ENCODE measurements around the gene ARMH3. TPM values are rescaled to one million over a fixed set of nuclear protein-coding genes. Genes with fewer than 3 reads are reported as not detected.
"Not testable (repeated sequence)": the region's sequence is repeated elsewhere in the genome, so short reads cannot be mapped to it uniquely, and the experiment has no call there.

Gene ARMH3
- total RNA-seq, 1 experiment from 2014 or later, result 6.9 TPM

DNA sequence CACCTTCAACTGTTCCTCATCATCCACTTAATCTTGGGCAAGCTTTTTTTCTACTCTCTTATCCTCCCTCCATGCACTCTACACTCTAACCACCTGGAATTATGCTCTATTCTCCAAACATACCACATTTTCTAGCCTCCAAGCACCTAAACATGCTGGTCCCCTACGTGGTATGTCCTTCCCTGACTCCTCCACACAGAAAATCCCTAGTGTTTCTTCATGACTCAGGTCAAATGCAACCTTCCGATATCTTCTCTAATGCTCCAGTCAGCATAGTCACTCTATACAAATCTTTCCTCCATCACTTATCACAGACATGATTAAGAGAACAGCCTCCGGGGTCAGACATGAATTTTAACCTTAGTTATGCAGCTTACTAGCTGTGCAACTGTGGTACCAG lies 68.8 kb downstream of the ARMH3 start:
- no peak for DNase-seq (ENCODE audit: low read depth)

DNA sequence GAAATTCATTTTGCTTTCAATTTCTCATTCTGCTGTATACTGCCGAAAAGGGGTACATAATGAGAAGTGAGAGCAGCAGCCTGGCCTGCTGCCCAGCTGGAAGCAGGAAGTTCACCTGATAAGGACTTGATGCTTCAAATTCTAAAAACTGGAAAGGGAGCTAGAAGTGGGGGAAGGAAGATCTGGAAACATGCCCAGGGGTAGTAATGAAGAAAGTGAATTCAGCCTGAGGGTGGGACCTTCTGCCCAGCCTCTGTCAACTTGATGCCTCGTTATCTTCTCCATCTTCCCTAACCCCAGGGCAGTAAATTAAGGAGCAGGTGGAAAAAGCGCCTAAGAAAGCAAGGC lies 69.4 kb downstream of the ARMH3 start:
- peak; percentile 12 for DNase-seq (ENCODE audit: low read depth)

DNA sequence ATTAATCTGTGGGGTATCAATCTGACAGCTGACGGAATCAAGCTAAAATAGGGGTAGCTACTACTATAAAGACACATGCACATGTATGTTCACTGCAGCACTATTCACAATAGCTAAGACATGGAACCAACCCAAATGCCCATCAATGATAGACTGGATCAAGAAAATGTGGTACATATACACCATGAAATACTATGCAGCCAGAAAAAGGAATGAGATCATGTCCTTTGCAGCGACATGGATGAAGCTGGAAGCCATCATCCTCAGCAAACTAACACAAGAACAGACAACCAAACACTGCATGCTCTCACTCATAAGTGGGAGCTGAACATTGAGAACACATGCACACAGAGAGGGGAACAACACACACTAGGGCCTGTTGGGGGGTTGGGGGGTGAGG lies 75.3 kb downstream of the ARMH3 start:
- DNase-seq (ENCODE audit: low read depth), result not testable (repeated sequence)

DNA sequence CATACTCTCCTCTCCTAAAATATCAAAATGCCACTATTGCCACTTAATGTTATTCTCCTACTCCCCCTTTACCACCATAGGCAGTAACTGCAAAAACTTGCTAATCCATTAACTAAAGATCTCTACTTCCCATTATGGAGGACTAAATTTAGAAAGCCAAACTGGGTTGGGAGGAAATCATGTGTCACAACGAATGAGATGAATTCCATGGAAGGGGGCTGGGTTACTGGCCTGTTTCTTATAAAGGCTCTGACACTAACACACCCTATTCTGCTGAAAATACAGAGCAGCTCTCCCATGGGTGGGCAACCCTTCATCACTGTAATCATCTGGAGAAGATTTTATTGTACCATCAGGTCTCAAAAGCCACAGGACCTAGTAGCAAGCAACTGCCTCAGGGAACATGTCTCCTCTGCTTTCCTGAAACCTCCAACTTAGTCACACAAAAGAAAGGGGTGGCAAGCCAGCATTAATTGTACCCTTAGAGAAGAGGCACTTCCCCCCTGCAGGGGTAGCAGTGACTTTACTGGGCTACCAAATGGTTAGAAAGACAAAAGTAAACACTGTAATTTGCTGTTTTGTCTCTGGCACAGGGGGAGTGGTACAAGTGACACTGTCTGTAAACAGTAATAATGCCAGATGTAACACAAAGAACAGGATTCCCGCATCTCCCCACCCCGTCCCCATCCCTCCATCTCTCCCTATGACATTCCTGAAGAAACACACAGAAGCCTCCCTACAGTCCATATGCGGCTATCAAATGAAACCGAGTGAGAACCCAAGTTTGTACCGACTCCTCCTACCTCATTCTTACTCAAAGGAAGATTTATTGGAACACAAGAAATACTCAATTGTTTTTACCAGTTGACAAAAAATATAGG lies 81.6 kb downstream of the ARMH3 start:
- DNase-seq (ENCODE audit: low read depth), result peak; percentile 17

DNA sequence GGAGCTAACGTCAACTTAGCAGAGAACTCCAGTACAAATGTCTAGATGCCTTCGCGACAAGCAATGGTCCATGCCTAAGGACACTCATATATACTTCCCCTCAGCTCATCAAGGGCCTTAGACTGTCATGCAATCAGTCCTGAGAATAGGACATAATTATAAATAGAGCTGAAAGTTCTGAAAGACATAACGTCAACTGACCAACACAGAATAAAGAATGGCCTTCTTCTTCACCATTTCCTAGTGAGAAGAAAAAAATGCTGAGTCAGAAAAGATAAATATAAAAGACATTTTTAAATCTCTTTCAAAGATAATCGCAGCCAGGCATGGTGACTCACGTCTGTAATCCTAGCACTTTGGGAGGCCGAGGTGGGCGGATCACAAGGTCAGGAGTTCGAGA lies 83.2 kb downstream of the ARMH3 start:
- DNase-seq (ENCODE audit: low read depth), result no peak

DNA sequence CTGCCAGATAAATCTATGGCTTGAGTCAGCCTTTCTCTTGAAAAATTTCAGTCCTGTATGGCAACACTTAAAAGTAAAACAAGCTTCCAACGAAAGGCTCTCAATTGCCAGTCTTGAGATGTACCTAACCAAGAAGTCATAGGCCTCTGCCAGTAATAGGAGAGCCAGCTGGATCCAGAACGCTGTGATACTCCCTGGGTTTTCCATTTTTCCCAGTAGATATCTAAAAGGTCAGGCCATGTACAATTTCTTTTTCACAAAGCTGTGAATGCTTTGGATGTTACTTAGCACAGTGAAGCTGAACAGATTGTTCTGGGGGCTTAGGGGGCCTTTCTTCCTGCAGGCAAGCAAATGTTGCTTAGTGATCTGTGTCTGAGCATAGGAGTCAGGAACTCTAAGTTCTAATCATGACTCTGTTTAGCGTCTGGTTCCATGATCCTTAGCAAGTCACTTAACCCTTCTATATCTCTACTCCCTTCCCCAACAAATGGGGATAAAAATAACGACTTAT lies 86.5 kb downstream of the ARMH3 start:
- no peak for DNase-seq (ENCODE audit: low read depth)

DNA sequence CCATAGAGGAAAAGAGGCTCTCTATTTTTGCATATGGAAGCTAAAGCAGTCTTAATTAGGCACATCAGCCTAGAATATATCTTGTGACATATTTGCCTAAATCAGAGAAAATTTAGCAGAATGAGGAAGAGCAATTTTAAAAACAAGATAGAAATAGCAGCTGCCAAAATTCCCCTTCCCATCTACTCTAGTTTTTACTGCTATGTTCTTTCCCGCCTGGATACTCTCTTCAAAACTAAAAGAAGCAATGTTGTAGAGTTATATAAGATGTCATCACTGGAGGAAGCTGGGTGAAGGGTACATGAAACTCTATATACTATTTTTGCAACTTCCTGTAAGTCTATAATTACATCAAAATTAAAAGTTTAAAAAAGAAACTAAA lies 87.0 kb downstream of the ARMH3 start:
- DNase-seq (ENCODE audit: low read depth), result no peak

DNA sequence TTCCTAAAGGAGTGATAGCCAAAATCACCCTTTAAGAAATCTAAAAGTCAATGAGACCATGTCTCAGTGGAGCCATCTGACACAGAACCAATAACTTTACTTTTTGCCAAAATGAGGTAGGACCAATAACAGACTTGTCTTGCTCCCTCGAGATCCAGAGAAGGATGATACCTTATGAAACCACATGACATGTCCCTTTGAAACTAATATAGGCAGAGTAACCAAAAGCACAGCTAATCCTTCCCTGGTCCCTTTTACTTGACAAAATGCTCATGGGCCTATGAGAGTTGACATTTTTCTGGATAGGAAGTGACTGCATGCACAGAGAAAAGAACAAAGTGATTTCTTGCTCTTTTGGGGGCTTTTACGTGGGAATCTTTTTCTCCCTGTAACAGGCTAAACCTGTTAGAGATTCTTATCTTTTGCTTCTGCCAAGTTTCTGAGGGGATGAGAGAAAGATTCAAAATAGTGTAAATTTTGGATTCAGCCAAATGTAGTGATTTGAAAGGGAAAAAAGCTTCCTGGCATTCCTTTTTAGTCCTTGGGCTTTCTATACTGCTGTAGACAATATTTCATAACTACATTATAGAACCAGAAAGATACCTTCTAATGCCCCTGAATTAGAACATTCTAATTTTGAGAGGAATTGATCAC lies 87.6 kb downstream of the ARMH3 start:
- DNase-seq (ENCODE audit: low read depth), result no peak

DNA sequence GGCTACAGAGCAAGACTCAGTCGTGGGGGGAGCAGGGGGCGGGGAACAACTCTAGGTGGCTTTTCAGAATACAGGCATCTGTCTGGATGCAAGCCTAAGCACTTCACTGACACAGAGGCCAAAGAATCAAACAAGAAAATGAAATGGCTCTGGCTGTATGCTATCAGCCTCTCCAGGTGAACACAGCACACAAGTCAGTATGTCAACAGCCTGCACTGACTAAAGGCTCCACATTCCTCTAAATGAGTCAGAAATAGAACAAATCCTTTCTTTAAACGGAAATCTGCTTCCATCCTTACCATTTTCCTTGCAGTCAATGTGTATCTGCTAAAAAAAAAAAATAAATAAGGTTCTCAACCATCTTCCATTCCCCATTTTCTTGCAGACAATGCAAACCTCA lies 88.3 kb downstream of the ARMH3 start:
- peak; percentile 31 for DNase-seq (ENCODE audit: low read depth)

DNA sequence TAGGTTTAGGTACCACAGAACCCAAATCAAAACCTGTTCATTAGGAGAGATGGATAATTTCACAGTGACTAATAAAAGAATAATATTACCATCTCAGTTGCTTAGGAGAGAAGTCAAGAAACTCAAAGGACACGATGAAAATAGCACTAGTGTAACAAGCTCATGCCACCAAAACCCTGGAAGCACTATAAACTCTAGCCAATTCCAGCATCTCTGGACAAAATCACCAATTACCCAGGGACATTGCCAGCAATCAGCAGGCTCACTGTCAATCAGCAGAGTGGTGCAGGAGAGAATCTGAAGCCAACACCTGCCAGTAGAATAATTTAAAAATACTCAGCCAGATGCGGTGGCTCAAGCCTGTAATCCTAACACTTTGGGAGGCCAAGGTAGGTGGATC lies 88.9 kb downstream of the ARMH3 start:
- DNase-seq (ENCODE audit: low read depth), result no peak

DNA sequence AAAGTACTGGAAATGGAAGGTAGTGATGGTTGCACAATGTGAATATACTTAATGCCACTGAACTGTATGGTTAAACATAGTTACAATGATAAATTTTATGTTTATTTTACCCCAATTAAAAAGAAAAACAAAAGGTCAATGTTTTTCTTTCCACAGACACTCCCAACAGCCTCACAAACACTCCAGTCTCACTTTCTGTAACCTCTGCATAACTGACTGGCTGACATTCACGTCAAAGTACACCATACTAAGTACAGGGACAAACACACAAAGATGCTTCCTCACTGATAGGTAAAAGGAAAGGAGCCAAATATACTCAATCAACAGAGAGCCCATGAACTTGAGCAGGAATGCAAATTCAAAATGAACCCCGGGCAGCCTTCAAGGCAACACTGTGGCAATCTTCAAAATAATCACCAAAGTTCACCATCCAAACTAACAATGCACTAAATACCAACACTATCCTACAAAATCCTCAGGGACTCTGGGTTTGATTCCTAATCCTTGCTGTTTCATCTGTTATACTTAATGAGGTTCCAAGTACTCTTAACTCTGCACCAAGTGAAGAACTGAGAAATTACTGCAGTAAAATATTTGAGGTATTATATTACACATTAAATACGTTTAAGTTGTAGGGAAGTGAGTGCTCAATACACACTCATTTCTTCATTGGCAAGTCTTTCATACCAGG lies 90.8 kb downstream of the ARMH3 start:
- DNase-seq (ENCODE audit: low read depth), result no peak

DNA sequence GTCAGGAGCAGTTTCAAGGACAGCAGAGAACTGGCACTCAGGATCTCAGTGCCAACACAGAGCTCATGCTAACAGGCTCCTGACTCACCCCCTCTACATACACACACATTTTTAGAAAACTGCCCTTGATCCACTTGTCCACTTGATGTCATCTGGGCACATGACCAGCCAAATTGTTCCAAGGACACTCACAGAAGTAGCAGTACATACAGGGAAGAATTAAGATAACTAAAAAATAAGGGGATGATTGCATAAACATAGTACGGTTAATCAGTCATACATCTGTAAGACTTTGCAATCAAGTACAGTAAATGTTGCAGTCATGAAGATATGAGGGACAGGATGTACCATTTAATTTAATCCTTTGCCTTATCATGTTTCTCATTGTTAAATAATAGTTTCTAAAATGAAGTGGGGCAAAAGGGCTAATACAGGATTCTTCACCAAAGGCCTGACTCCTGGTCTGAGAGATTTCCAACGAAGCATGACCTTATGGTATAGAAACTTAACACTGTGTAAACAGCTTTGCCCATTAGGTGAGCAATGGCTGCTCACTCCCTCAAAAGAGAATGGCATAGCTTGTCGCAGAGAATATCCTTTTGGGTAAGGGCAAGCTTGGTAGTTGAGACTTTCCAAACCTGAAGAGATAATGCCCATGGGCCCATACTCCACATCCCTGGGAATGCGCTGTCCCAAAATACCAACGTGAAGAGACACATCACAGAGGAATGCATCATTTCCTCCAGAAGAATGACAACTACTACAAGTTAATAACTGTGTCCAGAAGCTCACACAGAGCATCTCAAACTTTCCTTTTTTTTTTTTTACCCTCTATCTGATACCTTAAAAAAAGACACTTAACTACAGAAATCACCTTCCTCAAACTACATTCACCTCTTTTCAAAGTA lies 94.1 kb downstream of the ARMH3 start:
- DNase-seq (ENCODE audit: low read depth), result peak; percentile 50

DNA sequence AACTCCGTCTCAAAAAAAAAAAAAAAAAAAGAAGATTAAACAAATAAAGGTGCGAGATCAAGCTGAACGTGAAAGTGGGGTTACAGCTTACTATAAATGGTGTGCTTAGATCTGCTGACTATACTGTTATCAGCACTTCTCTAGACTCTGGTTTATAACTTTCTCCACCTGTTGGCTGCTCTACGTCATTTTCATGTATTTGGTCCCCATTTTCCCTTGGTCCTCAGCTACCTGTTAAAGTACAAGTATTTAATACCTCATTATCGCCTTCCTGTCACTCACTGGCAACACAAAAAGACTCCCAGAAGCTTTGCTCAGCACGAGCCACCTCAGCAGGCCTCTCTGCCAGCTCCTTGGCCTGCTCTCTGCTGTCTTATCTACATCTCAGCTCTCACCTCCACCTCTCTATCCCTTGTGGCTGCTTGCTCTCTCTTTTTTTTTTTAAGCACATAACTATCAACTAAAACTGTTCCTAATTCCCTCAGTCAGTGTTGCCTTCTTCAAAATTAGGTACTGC lies 95.0 kb downstream of the ARMH3 start:
- DNase-seq (ENCODE audit: low read depth), result no peak

DNA sequence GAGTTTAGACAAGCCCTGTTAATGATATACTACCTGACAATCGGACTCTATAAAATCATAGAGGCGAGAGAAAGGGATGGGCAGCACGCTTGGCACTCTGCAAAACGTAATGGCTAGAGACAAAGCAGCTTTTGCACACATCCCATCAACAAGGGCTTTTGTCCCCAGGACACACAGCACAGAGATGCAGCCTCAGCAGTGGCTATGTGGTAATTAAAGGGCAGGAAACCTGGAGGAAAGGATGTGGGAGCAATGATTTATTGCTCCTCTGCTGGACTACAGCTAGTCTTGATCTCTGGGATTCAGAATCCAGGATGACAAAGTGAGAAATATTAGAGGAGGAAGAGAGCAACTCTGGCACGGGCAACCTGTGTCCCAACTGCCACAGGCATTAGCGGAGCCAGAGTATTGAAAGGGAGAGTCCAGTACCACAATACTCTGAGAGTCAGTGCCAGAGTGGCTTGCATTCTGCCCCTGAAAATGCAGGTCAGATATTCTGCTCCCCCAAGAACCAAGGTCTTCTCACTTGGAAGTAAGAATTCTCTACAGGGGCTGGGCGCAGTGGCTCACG lies 96.5 kb downstream of the ARMH3 start:
- DNase-seq (ENCODE audit: low read depth), result no peak

DNA sequence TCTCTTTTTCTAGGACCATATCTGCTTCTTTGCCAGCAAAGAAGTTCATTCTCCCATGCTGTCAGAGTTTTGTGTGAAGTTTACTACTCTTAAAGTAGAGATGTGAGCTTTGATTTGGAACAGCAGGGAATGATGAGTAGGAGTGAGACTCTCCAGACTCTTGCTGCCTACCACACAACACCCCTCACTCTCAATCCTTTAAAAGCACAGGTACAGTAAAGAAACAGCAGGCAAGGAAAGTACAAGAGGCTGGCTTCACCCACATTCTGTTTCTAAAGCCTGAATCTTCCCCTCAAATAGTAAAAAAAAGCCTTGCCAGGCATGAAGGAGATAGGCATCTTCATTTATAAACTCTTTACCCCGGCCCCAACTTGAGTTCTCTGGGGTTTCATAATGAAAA lies 97.3 kb downstream of the ARMH3 start:
- DNase-seq (ENCODE audit: low read depth), result no peak

DNA sequence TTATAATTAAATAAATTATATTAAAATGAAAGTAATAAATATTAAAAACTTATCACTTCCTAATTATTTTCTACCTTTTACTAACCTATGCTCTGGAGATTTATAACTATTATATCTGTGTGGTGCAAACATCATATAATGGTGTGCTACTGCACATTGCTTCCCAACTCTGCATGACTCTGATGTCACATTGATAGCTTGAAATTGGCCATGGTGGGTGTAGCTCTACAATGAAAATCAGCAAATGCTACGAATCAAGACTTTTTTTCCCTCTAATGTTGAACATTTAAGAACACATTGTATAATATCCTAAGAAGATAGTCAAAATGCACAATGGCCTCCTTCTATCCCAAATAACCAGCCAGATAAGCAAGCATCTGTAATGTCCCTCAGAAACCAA lies 99.1 kb downstream of the ARMH3 start:
- no peak for DNase-seq (ENCODE audit: low read depth)

DNA sequence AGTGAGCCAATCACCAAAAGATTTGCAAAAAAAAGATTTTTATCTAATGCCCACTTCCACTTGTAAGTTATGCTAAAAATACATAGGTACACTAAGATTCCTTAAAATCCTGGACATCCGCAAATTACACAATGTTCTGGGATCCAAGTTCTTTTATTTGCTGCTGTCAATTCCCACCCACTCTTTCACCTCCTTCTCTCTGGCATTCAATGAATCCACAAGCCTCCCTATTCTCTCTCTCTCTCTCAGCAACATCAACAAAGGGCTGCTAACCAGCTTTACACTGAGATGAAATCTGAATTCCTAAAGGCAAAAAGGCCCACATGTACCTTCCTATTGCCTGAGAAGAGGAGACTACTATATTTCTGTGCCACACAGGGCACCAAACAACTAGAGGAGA lies 99.9 kb downstream of the ARMH3 start:
- no peak for DNase-seq (ENCODE audit: low read depth)

DNA sequence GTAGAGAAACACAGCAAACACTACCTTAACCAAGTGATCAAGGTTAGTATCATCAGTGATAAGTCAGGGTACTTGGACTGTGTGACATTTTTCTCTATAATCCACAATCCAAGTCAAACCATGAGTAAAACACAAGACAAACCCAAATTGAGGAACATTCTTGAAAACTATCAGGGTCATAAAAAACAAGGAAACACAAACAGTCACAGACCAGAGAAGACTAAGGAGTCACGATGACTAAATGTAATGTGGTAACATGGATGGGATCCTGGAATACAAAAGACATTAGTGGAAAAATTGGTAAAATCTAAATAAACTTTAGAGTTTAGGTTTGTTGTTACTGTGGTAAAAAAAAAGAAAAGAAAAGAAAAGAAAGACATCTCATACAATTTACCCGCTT lies 103.8 kb downstream of the ARMH3 start:
- peak; percentile 28 for DNase-seq (ENCODE audit: low read depth)

DNA sequence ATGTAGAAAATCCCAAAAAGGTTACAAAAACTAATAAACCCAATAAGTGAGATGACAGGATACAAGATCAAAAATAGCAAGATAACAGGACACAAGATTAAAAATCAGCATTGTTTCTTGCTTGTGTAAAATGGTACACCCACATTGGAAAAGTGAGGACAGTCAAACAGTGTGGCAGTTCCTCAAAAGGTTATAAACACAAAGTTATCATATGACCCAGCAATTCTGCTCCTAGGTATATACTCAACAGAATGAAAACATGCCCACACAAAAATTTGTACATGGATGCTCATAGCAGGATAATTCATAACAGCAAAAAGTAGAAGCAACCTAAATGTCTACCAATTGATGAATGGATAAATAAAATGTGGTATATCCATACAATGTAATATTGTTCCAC lies 105.8 kb downstream of the ARMH3 start:
- no peak for DNase-seq (ENCODE audit: low read depth)

DNA sequence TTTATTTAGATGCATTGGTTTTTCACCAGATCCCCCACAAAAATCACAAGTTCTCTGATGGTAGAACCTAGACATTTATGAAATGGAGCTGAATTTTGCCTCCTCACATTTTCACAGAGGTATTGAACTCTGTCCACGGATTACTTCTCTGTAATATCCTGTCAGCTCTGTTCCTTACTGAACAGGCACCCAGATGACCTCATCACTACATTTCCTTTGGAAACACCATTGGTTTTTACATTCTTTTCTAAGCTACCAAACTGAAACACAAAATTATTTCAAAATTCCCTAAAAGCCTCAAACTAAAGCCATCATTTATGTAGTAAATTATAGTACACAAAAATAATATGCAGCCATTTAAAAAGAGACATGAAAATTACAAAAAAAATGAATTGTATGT lies 114.1 kb downstream of the ARMH3 start:
- peak; percentile 20 for DNase-seq (ENCODE audit: low read depth)

DNA sequence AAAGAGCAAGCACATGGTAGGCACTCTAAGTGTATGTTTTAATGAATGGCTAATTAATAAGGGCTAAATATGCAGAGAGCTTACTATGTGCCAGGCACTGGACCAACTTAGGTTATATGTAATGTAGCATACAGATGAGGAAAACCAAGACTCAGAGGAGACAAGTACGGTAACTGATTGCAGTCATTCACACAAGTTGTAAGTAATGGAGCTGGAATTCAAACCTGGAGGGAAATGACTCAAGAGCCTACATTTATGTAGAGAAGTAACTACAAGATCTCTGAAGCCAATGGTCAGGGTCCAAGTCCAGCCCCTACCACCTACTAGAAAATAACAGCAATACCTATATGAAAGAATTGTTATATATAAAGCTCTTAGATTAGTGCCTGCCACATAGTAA lies 115.1 kb downstream of the ARMH3 start:
- DNase-seq (ENCODE audit: low read depth), result peak; percentile 35
